Liver (tissue), 3 donors: ENCODE data around the gene TSHZ2.

Source experiments
- GABPA ChIP-seq, 2 donors: IDR thresholded peaks in 1 of 2; conservative IDR thresholded peaks in 1 of 2; 2 replicates each; pipeline ENCODE4 v1.6.1; 2016; ENCODE audit warnings: antibody characterized with exemption in 2 of 2, mild to moderate bottlenecking in 1 of 2, moderate library complexity in 1 of 2
- RAD21 ChIP-seq, 2 donors: IDR thresholded peaks; 2 replicates each; pipeline ENCODE4 v1.6.1; 2016; ENCODE audit warnings: antibody characterized with exemption in 2 of 2, mild to moderate bottlenecking in 2 of 2
- TAF1 ChIP-seq: conservative IDR thresholded peaks from 2 replicates; pipeline ENCODE4 v1.6.1; 2016; ENCODE audit warnings: antibody characterized with exemption, mild to moderate bottlenecking
- TF ChIP-seq, protein P1 (sequence below): fragments of 150-350 bp; IDR thresholded peaks from 2 replicates; pipeline ENCODE4 v1.5.1; 2017; ENCODE audit warnings: improper control_type of control experiment, low read depth, low read length; ENCODE audit not compliant: missing input control
- TF ChIP-seq, protein P2 (sequence below): IDR thresholded peaks from 2 replicates; pipeline ENCODE4 v1.6.1; 2016; ENCODE audit warnings: antibody characterized with exemption
- TF ChIP-seq, protein P3 (sequence below): IDR thresholded peaks from 2 replicates; pipeline ENCODE4 v1.6.1; 2016; ENCODE audit warnings: antibody characterized with exemption, mild to moderate bottlenecking
- TF ChIP-seq, protein P4 (sequence below): IDR thresholded peaks from 2 replicates; pipeline ENCODE4 v1.6.1; 2016; ENCODE audit warnings: antibody characterized with exemption
- donor health status: healthy.
- donor health status: healthy.

DNA sequence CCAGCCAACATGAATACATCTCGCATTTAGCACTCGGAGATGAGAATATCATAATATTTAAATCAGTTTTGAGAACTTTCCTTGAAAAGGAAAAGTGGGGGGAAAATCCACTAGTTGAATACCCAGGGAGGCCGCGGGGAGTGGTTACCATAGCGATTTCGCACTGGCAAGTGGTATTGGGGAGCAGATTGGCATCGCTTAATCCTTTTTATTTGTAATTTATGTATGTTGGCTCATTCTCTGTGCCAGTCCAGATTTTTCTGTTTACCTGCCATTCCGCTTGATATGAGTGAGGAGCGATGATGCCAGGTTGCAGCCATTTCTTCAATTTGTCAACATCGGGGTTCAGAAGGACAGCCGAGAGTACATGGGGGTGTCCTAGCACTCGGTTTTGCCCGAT lies 329.7 kb downstream of the TSHZ2 start:
- TF ChIP-seq, protein P1, sequence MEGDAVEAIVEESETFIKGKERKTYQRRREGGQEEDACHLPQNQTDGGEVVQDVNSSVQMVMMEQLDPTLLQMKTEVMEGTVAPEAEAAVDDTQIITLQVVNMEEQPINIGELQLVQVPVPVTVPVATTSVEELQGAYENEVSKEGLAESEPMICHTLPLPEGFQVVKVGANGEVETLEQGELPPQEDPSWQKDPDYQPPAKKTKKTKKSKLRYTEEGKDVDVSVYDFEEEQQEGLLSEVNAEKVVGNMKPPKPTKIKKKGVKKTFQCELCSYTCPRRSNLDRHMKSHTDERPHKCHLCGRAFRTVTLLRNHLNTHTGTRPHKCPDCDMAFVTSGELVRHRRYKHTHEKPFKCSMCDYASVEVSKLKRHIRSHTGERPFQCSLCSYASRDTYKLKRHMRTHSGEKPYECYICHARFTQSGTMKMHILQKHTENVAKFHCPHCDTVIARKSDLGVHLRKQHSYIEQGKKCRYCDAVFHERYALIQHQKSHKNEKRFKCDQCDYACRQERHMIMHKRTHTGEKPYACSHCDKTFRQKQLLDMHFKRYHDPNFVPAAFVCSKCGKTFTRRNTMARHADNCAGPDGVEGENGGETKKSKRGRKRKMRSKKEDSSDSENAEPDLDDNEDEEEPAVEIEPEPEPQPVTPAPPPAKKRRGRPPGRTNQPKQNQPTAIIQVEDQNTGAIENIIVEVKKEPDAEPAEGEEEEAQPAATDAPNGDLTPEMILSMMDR: no peak
- TF ChIP-seq GABPA (IDR thresholded peaks at IDR 0.05 in 1 of 2, conservative IDR thresholded peaks at IDR 0.05 in 1 of 2) (no peak), RAD21 (IDR thresholded peaks at IDR 0.05) (no peak), TAF1 (no peak)
- TF ChIP-seq, protein P2, sequence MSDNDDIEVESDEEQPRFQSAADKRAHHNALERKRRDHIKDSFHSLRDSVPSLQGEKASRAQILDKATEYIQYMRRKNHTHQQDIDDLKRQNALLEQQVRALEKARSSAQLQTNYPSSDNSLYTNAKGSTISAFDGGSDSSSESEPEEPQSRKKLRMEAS: no peak
- TF ChIP-seq, protein P3, sequence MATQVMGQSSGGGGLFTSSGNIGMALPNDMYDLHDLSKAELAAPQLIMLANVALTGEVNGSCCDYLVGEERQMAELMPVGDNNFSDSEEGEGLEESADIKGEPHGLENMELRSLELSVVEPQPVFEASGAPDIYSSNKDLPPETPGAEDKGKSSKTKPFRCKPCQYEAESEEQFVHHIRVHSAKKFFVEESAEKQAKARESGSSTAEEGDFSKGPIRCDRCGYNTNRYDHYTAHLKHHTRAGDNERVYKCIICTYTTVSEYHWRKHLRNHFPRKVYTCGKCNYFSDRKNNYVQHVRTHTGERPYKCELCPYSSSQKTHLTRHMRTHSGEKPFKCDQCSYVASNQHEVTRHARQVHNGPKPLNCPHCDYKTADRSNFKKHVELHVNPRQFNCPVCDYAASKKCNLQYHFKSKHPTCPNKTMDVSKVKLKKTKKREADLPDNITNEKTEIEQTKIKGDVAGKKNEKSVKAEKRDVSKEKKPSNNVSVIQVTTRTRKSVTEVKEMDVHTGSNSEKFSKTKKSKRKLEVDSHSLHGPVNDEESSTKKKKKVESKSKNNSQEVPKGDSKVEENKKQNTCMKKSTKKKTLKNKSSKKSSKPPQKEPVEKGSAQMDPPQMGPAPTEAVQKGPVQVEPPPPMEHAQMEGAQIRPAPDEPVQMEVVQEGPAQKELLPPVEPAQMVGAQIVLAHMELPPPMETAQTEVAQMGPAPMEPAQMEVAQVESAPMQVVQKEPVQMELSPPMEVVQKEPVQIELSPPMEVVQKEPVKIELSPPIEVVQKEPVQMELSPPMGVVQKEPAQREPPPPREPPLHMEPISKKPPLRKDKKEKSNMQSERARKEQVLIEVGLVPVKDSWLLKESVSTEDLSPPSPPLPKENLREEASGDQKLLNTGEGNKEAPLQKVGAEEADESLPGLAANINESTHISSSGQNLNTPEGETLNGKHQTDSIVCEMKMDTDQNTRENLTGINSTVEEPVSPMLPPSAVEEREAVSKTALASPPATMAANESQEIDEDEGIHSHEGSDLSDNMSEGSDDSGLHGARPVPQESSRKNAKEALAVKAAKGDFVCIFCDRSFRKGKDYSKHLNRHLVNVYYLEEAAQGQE: no peak
- TF ChIP-seq, protein P4, sequence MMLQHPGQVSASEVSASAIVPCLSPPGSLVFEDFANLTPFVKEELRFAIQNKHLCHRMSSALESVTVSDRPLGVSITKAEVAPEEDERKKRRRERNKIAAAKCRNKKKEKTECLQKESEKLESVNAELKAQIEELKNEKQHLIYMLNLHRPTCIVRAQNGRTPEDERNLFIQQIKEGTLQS: no peak
